Progenitor cell of endocrine pancreas (in vitro differentiated cells): Measurements from ENCODE around the gene CSF1R. TPM values are rescaled to one million over a fixed set of nuclear protein-coding genes. Genes with fewer than 3 reads are reported as not detected.

Experiments
- DNase-seq: peaks from one replicate; pipeline ENCODE4 v3.0.0; 2021; ENCODE audit warnings: low spot score; ENCODE audit not compliant: unreplicated experiment
- H3K27ac Mint-ChIP-seq: 2 replicates; pipeline ENCODE4 v1.8.0; 2021; ENCODE audit warnings: mild to moderate bottlenecking, moderate library complexity, mixed read lengths
- H3K27me3 Mint-ChIP-seq: 2 replicates; pipeline ENCODE4 v1.8.0; 2021; ENCODE audit warnings: mixed read lengths
- H3K36me3 Mint-ChIP-seq: 2 replicates; pipeline ENCODE4 v1.8.0; 2022; ENCODE audit warnings: mixed read lengths; ENCODE audit not compliant: insufficient read depth
- H3K4me1 Mint-ChIP-seq: 2 replicates; pipeline ENCODE4 v1.8.0; 2021; ENCODE audit warnings: low read depth, mixed read lengths
- H3K4me3 Mint-ChIP-seq: 2 replicates; pipeline ENCODE4 v1.8.0; 2021; ENCODE audit warnings: low read depth, mild to moderate bottlenecking, moderate library complexity, mixed read lengths
- H3K9me3 Mint-ChIP-seq: 2 replicates; pipeline ENCODE4 v1.8.0; 2021; ENCODE audit warnings: low read depth, mixed read lengths
- CTCF ChIP-seq: fragments of 200-600 bp; sonication (generic); IDR thresholded peaks from one replicate; pipeline ENCODE4 v1.5.0; 2021; ENCODE audit warnings: antibody characterized with exemption, mild to moderate bottlenecking; ENCODE audit not compliant: unreplicated experiment
- total RNA-seq: library from RNA; stranded (reverse); gene quantifications from 2 replicates; pipeline ENCODE4 v1.2.1, GENCODE V29; 2021

The CSF1R gene
- total RNA-seq, 1 donor from 2014 or later: not detected

GRCh38 chr5:150020249-150020648 is 66.1 kb downstream of the CSF1R start:
- Mint-ChIP-seq H3K4me1 (no peaks in the 10 kb centered on the region), H3K36me3 (peaks cover 27% of the 10 kb centered on the region), H3K27ac (no peak overlapping the region), H3K4me3 (no peak overlapping the region), H3K9me3 (peaks cover 6% of the 10 kb centered on the region), H3K27me3 (no peaks in the 10 kb centered on the region)
- no peak for DNase-seq
- no peak for TF ChIP-seq CTCF

GRCh38 chr5:150017226-150018005 is 68.9 kb downstream of the CSF1R start:
- Mint-ChIP-seq H3K36me3 (peaks cover 49% of the 10 kb centered on the region), H3K4me3 (no peak overlapping the region), H3K27ac (no peak overlapping the region), H3K9me3 (peaks cover 7% of the 10 kb centered on the region), H3K4me1 (no peaks in the 10 kb centered on the region), H3K27me3 (no peaks in the 10 kb centered on the region)
- no peak for DNase-seq
- no peak for TF ChIP-seq CTCF

GRCh38 chr5:150016537-150016936 is 69.8 kb downstream of the CSF1R start:
- Mint-ChIP-seq H3K27ac (no peak overlapping the region), H3K9me3 (peaks cover 7% of the 10 kb centered on the region), H3K27me3 (no peaks in the 10 kb centered on the region), H3K4me3 (no peak overlapping the region), H3K4me1 (no peaks in the 10 kb centered on the region), H3K36me3 (peaks cover 48% of the 10 kb centered on the region)
- no peak for TF ChIP-seq CTCF
- DNase-seq: no peak

- no peak overlapping the region for H3K4me3 Mint-ChIP-seq
- H3K27ac Mint-ChIP-seq: no peak overlapping the region
- peaks cover 7% of the 10 kb centered on the region for H3K9me3 Mint-ChIP-seq
- no peaks in the 10 kb centered on the region for H3K27me3 Mint-ChIP-seq
- no peak for DNase-seq
- no peaks in the 10 kb centered on the region for H3K4me1 Mint-ChIP-seq
- H3K36me3 Mint-ChIP-seq: peaks cover 52% of the 10 kb centered on the region
- TF ChIP-seq CTCF: no peak
Measured at GRCh38 chr5:150015415-150015814, 70.9 kb downstream of the CSF1R start.

- no peak for TF ChIP-seq CTCF
- H3K9me3 Mint-ChIP-seq: peaks cover 7% of the 10 kb centered on the region
- no peak overlapping the region for H3K27ac Mint-ChIP-seq
- H3K27me3 Mint-ChIP-seq: no peaks in the 10 kb centered on the region
- H3K4me1 Mint-ChIP-seq: no peaks in the 10 kb centered on the region
- H3K36me3 Mint-ChIP-seq: peaks cover 50% of the 10 kb centered on the region
- H3K4me3 Mint-ChIP-seq: no peak overlapping the region
- no peak for DNase-seq
Measured at GRCh38 chr5:150014456-150014855, 71.9 kb downstream of the CSF1R start.
